Stimulated activated naive CD8-positive, alpha-beta T cell treated with anti-CD3 and anti-CD28 coated beads, Interleukin-15, amount 100 ng/mL, for 72 hours (primary cell): ENCODE measurements around the gene FCN2.

Experiments used
- ATAC-seq: fragments of 150-1000 bp; cut with Tn5 transposase; 2 replicates; pipeline ENCODE4 v1.10.0; 2021; ENCODE audit warnings: mild to moderate bottlenecking, moderate library complexity
- DNase-seq, 2 donors: peaks; one replicate each; pipeline ENCODE4 v3.0.0; 2021 to 2022
- H3K27ac Mint-ChIP-seq, 2 donors: one replicate each; pipeline ENCODE4 v1.8.0; 2022; ENCODE audit warnings: mild to moderate bottlenecking in 2 of 2, mixed read lengths in 2 of 2, moderate library complexity in 2 of 2
- H3K27me3 Mint-ChIP-seq: one replicate; pipeline ENCODE4 v1.8.0; 2022; ENCODE audit warnings: mixed read lengths
- H3K4me1 Mint-ChIP-seq: one replicate; pipeline ENCODE4 v1.8.0; 2022; ENCODE audit warnings: mild to moderate bottlenecking, mixed read lengths
- H3K4me3 Mint-ChIP-seq, 2 donors: one replicate each; pipeline ENCODE4 v1.8.0; 2022; ENCODE audit warnings: mild to moderate bottlenecking in 2 of 2, mixed read lengths in 2 of 2, moderate library complexity in 1 of 2
- H3K9me3 Mint-ChIP-seq, 2 donors: one replicate each; pipeline ENCODE4 v1.8.0; 2022; ENCODE audit warnings: mixed read lengths in 2 of 2

FCN2 gene

DNA sequence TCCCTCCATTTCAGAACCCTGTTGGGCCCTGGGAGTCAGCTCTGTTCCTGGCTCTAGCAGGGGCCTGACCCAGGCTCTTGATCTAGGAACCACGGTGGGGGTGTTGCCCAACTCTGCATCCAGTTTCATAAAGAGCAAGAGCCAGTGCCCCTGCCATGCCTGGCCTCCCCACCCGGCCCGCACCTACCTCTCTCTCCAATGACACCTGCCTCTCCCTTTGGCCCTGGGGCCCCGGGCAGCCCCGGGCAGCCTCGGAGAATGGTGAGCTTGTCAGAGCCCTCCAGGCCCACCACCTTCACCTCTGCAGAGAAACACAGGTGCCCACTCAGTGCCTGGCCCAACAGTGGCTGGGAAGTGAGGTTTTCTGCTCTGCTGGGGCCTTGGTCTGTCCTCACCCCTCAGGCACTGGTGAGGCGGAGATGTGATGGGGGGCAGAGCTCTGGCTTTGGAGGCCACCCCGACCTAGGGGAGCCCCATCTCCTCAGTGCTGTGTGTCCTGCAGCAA is 35.6 kb downstream of the FCN2 start:
- no peak overlapping the region for H3K4me3 Mint-ChIP-seq
- H3K27me3 Mint-ChIP-seq = peaks cover 13% of the 10 kb centered on the region
- peaks cover 14 to 19% of the 10 kb centered on the region in 2 donors for H3K9me3 Mint-ChIP-seq

DNA sequence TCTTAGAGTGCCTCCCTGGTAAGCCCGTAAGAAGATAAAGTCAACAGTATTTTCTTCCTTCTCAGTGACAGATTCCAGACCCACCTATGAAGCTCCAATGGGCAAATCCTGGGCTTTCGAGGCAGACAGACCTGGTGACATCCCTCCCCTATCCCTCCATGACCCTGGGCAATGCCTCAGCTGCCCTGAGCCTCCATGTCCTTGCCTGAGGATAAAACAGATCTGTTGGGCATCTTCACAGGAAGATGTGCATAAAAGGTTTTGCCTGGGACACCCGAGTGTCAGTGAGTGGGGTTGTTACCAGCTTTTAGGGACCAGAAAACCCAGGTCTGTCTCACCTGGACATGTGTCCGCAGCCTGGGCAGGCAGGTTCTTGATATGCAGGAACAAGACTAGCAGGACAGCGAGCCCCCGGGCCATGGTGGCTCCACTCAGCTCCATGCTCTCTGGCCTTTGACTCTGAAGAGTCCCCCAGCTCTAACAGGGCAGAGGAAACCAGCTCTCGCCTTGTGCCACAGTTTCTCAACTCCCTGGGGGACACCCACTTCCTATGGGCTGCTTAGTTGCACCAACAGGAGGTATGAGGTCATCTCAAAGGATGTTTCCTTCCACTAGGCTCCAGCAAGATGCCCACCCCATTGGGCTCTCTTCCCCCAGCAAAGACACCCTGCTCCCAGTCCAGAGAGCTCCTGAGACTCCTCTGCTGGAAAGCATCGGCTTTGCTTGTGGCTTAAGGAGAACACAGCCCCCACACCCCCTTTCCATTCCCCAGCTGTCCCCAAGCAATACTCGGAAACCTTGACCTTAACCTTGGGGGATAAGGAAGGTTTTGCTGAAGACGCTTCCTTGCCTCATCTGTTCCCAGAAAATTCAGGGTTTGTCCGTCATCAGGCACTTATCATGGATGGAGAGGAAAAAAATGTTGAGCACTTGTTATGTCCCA is 37.1 kb downstream of the FCN2 start, which contains the start of gene FCN1:
Gene FCN1 (minus strand): TSS at position 482 of the 943 bp plus-strand sequence. CDS start 41 bp downstream, at position 441.
- DNase-seq = no peak
- Mint-ChIP-seq H3K4me1 (no peaks in the 10 kb centered on the region), H3K9me3 (peaks cover 14 to 19% of the 10 kb centered on the region in 2 donors), H3K27me3 (peaks cover 1% of the 10 kb centered on the region), H3K4me3 (no peak within 1 kb of the TSS), H3K27ac (no peak within 1 kb of the TSS)
- no peak for ATAC-seq

More for the DNA sequence above, 35.6 kb downstream of the FCN2 start:
- H3K27ac Mint-ChIP-seq = no peak overlapping the region
- no peak for ATAC-seq
- no peak for DNase-seq
- no peaks in the 10 kb centered on the region for H3K4me1 Mint-ChIP-seq

DNA sequence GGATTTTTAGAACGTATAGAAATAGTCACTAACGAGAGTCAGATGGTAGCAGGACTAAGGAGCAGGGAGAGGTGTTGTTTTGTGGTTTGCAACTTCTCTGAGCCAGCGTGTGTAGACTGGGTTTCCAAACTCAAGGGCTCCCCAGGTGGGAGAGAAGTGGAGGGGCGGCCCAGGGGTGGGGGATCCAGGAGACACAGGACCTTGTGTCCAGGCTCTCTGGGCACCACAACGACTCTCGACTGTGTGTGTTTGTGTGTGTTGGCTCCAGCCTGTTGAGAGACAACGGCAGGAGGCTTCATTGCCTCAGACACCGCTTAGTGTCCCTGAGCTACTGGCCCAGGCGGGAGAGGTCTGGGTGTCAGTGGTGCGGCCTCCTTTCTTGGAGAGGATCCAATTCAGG is 38.0 kb downstream of the FCN2 start:
- H3K27me3 Mint-ChIP-seq = no peaks in the 10 kb centered on the region
- H3K27ac Mint-ChIP-seq = no peak overlapping the region
- peaks cover 14 to 19% of the 10 kb centered on the region in 2 donors for H3K9me3 Mint-ChIP-seq
- no peak for ATAC-seq
- H3K4me3 Mint-ChIP-seq = no peak overlapping the region
- no peaks in the 10 kb centered on the region for H3K4me1 Mint-ChIP-seq
- no peak for DNase-seq

DNA sequence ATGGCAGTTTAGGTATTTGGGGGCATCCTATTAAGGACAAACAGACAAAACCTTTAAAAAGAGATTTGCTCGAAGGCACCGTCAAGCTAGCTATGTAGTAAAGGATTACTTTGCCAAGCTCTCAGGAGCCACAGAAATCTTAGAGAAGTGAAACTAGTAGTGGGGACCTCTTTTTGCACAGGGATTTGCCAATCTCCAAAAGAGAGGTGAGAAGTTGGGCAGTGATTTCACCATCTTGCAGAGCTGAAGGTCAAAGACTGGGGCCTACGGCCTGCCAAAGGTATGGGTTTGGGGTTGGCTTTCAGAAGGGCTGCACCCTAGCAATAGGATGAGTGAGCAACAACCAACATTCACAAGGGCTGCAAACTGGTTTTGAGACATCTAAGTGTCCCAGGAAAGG is 38.7 kb downstream of the FCN2 start:
- no peak for ATAC-seq
- peaks cover 14 to 19% of the 10 kb centered on the region in 2 donors for H3K9me3 Mint-ChIP-seq
- H3K4me1 Mint-ChIP-seq = no peaks in the 10 kb centered on the region
- no peak overlapping the region for H3K27ac Mint-ChIP-seq
- no peak for DNase-seq
- H3K27me3 Mint-ChIP-seq = no peaks in the 10 kb centered on the region
- no peak overlapping the region for H3K4me3 Mint-ChIP-seq

DNA sequence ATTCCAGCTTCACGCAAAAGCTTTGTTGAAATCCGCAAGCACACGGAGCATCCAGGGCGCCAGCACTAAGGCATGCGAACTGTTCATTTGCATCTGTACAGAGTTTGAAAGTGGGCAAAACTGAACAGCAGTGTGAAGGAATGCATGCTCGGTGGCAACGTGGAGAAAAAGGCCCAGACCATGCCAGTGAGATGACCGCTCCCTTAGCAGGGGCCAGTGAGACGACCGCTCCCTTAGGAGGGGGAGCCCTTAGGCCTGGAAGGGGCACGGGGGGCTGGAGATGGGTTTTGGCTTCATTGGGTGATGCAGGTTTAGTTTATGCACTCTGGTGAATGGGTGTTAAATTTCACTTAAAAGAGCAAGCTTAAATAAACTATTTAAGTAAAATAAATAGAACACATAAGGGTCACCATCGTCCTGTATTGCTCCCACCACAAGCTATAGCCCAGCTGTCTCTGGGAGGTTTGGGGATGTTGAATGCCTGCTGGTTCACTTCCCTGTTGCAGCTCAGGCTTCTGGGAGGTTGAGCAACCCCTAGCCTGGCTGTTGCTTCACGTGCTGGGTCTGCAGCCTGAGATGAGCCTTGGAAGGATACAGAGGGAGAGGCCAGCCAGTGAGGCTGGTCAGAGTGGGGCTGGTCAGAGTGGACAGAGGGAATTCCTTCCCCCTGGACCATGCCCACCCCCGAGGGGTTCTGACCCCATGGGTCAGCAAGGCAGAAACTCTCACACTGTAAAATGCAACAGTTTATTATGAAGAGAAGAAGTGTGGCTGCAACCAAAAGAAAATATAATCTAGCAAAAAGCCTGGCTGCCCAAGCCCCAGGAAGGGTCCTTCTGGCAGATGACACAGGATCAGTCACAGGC is 41.7 kb downstream of the FCN2 start:
- ATAC-seq (no peak), DNase-seq (no peak)
- Mint-ChIP-seq H3K4me1 (no peaks in the 10 kb centered on the region), H3K9me3 (peaks cover 14 to 19% of the 10 kb centered on the region in 2 donors), H3K4me3 (no peak overlapping the region), H3K27ac (no peak overlapping the region), H3K27me3 (no peaks in the 10 kb centered on the region)

DNA sequence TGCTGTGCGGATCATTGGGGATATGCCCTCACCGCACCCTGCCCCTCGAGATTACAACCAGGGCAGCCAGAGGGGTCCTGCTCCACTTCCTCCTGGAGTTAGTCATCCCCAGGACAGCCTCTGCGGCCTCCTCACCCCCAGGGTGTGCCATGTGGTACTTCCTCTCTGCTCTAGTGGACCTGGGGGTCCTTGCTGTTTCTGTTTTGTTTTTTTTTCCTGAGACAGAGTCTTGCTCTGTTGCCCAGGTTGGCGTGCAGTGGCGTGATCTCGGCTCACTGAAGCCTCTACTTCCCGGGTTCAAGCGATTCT is 42.3 kb downstream of the FCN2 start:
- Mint-ChIP-seq H3K4me1 (no peaks in the 10 kb centered on the region), H3K27ac (no peak overlapping the region), H3K9me3 (peaks cover 14 to 19% of the 10 kb centered on the region in 2 donors), H3K4me3 (no peak overlapping the region), H3K27me3 (no peaks in the 10 kb centered on the region)
- DNase-seq (no peak), ATAC-seq (no peak)

DNA sequence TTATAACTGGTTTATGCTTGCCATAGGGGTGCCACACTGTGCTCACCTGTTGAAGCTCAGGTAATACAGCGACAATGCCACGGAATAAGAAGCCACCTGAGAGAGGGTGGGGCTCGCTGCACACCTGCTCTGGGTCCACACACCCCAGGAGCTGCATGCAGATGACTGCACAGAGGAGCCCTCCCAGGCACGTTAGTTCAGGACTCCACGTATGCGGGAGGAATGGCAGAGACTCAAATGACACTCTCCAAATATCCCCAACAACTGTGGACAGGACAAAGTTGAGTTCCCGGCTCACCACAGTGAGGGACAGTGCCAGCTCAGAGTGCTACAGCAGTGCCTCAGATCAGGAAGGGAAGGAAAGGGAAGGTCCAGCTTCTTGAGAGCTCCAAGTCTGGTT is 42.9 kb downstream of the FCN2 start:
- no peak overlapping the region for H3K4me3 Mint-ChIP-seq
- H3K27ac Mint-ChIP-seq = no peak overlapping the region
- no peaks in the 10 kb centered on the region for H3K27me3 Mint-ChIP-seq

DNA sequence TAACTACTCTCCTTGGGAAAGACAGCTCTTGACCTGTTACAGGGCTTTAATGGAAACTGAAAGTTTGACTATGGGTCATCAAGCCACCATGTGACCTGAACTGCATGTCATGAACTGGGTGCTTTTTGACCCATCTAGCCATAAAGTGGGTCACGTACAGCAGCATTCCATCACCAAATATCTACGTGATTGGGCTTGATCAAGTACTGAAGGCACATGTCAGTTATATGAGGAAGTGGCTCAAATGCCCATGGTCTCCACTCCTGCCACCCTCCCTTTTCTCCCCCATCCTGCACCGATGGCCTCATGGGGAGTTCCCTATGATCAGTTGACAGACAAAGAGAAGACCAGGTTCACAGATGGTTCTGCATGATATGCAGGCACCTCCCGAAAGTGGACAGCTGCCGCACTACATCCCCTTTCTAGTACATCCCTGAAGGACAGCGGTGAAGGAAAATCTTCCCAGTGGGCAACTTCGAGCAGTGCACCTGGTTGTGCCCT is 44.5 kb downstream of the FCN2 start:
- Mint-ChIP-seq H3K27ac (no peak overlapping the region), H3K9me3 (no peaks in the 10 kb centered on the region), H3K27me3 (peaks cover 13% of the 10 kb centered on the region), H3K4me1 (no peaks in the 10 kb centered on the region), H3K4me3 (no peak overlapping the region)
- DNase-seq (no peak), ATAC-seq (no peak)

More for the DNA sequence above, 42.9 kb downstream of the FCN2 start:
- Mint-ChIP-seq H3K4me1 (no peaks in the 10 kb centered on the region), H3K9me3 (peaks cover 13 to 15% of the 10 kb centered on the region in 2 donors)
- DNase-seq = no peak
- no peak for ATAC-seq

DNA sequence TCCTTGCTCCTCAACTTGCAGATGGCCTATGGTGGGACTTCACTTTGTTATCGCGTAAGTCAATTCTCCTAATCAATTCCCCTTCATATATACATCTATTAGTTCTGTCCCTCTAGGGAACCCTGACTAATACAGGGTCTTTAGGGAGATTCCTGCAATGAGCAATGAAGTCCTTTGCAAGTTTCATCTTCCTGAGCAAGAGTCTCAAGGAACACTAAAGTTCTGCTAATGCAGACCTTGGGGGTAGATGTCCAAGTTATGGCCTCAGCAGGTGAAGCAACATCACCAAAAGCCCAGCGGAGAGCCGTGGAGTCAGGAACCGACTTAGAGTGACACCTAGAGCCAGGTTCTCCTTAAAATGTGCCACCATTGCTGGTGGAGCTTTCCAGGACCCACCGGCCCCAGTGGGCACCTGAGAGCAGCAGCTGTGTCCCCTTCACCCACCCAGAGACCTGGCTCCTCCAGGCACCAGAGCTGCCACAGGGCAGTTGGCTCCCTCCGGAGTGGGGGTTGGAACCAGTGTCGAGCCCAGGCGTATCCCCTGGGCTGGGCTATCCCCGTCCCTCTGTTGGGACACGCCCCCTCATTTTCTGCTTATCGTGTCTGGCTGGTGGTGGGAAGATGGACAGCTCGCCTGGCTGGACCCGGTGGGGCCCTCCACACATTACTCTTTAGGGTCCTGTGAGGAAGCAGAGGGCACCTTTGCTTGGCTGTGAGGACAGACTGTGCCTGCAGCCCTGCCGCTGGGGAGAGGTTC is 48.0 kb downstream of the FCN2 start:
- Mint-ChIP-seq H3K27ac (no peak overlapping the region), H3K4me3 (no peak overlapping the region), H3K27me3 (peaks cover 35% of the 10 kb centered on the region), H3K4me1 (no peaks in the 10 kb centered on the region), H3K9me3 (no peaks in the 10 kb centered on the region)
- no peak for ATAC-seq
- DNase-seq = no peak

DNA sequence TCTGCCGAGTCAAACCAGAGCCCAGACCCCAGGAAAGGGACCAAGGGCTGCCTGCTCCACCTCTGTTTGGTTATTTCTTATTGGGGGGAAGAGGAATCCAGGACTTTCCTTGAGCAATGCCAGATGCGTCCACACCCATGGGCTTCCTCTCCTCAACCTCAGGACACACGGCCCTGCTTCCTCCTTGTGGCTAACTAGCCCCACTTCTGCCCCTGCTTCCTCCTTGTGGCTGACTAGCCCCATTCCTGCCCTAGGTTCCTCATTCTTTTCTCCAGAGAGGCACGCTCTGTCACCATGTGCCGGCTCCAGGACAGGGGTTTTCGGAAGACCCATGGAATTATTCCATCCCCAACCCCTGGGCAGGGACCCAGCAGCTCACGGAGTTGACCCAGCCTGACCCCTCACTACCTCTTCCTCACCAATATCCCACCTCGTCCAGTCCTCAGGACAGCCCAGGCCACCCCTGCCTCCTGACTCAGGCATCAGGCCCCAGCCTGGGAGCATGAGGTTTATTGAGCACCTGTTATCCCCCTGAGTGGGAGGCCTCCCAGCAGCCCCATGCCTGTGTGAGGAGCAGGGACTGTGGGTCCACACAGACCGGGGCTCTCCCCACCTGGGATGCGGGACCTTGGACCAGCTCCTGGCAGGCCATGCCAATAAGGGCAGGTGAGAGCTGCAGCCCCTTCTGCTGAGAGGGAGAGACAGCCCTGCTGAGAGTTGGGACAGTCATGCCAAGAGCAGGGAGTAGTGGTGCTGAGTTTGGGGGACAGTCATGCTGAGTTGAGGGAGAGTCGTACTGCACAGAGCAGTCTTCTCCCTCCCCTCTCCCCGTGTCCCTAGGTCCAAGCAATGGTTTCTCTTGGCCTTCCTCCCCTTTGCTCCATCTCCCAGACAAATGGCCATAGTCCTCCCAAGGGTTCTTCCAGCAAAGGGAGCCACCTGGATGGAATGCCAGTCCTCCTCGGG is 48.9 kb downstream of the FCN2 start:
- Mint-ChIP-seq H3K9me3 (no peaks in the 10 kb centered on the region), H3K4me3 (no peak overlapping the region), H3K4me1 (no peaks in the 10 kb centered on the region), H3K27ac (no peak overlapping the region), H3K27me3 (peaks cover 35% of the 10 kb centered on the region)
- ATAC-seq (no peak), DNase-seq (no peak)

DNA sequence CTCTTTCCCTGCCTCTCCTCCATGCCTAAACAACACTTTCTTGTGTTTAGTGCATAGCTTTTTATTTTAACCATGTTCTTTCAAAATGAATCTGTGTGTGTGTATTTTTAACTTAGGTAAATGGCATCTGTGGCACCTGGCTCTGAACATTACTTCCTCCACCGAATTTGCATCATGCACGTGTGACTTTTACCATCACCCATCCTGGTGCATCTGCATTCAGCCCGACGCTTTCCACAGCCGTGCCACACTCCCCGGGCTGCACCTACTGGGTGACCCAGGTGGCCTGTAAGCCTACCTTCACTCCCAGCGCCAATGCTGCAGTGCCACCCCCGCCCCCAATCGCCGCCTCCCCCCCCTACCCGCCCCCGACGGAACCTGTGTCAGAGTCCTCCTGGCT is 49.8 kb downstream of the FCN2 start:
- H3K4me3 Mint-ChIP-seq = no peak overlapping the region
- DNase-seq (no peak), ATAC-seq (no peak)
- H3K4me1 Mint-ChIP-seq = no peaks in the 10 kb centered on the region
- peaks cover 35% of the 10 kb centered on the region for H3K27me3 Mint-ChIP-seq
- H3K9me3 Mint-ChIP-seq = no peaks in the 10 kb centered on the region
- H3K27ac Mint-ChIP-seq = no peak overlapping the region

DNA sequence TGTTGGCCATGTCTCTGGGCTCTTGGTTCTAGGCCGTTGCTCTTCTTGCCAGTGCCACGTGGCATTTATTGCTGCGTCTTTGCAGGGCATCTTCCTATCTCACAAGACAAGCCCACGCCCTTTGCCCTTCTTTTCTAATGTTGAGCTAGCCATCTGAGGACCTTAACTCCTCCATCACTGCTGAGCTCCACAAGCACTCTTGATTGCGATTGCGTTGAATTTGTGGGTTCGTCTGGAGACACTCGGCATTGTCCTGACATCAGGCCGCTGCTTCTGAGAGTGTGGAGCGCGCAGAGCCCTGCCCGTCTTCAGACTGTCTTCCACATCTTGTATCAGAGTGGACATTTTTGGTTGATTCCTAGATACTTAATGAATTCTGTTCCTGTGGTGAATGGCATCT is 51.6 kb downstream of the FCN2 start:
- Mint-ChIP-seq H3K27me3 (peaks cover 35% of the 10 kb centered on the region), H3K9me3 (no peaks in the 10 kb centered on the region), H3K4me1 (no peaks in the 10 kb centered on the region), H3K4me3 (no peak overlapping the region), H3K27ac (no peak overlapping the region)
- DNase-seq (no peak), ATAC-seq (no peak)

DNA sequence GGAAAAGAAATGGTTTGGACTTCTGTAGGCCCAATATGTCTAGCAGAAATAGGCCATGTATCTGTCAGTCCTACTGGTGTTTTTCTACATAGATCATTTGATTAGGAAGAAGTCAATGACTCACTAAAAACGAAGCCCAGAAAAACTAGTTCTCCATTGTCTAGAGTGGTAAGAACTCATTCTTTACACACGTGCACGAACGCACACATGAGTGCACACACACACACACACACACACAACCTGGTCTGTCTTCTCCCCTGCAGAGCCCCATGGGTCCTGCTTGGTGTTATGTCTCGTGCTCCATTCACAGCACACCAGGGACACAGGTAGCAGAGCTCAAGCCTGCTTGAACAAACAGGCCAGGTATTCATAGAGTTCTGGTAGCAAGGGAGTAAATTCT is 52.0 kb downstream of the FCN2 start:
- Mint-ChIP-seq H3K4me3 (no peak overlapping the region), H3K27me3 (peaks cover 35% of the 10 kb centered on the region), H3K9me3 (no peaks in the 10 kb centered on the region), H3K27ac (no peak overlapping the region), H3K4me1 (no peaks in the 10 kb centered on the region)
- DNase-seq = no peak
- no peak for ATAC-seq

DNA sequence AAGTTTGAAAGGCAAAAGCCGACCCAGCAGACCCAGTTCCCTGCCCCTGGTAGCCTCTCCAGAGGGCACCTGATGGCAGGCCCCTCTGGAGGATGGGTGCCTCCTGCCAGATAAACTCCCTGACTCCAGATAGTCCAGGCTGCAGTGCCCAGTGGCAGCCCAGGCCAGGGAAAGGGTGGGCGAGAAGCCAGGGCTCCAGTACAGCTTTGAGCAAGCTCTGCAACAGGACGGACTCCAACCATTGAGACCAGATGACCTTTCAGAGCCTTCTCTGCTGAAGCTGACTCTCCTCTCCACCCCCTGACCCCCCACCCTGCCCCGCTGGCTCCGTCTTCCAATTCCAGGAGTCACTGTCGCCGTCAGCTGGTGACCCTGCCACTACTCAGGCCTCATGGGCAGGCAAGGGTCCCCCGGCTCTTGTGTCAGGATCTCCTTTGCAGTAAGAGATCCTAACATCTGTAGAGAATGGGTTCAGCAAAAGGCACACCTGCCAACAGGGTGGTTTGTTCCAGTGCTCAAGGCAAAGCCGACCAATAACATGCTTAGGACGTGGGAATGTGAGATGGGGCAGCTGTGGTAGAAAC is 52.6 kb downstream of the FCN2 start:
- Mint-ChIP-seq H3K27ac (peak overlapping the region in 1 of 2 donors; percentile 50), H3K4me3 (no peak overlapping the region), H3K9me3 (no peaks in the 10 kb centered on the region), H3K4me1 (no peaks in the 10 kb centered on the region), H3K27me3 (peaks cover 35% of the 10 kb centered on the region)
- ATAC-seq (no peak), DNase-seq (no peak)
